ENCODE data around the gene KNTC1.
"Not testable (repeated sequence)": the region's sequence is repeated elsewhere in the genome, so short reads cannot be mapped to it uniquely, and the experiment has no call there.

DNA sequence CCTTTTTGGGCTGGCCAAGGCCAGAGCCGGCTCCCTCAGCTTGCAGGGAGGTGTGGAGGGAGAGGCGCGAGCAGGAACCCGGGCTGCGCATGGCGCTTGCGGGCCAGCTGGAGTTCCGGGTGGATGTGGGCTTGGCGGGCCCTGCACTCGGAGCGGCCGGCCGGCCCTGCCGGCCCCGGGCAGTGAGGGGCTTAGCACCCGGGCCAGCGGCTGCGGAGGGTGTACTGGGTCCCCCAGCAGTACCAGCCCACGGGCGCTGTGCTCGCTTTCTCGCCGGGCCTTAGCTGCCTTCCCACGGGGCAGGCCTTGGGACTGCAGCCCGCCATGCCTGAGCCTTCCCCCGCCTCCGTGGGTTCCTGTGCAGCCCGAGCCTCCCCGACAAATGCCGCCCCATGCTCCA lies 64.9 kb downstream of the KNTC1 start:
- TF ChIP-seq CTCF, POLR2A (IDR thresholded peaks at IDR 0.05): not testable (repeated sequence)
